Mesendoderm (in vitro differentiated cells): ENCODE results near the gene TENM4.

Experiments
- DNase-seq: peaks from one replicate; pipeline ENCODE4 v3.0.0; 2013
- H2AK5ac ChIP-seq: 2 replicates; pipeline ENCODE4 v1.6.1; 2013; ENCODE audit warnings: low read length, inconsistent platforms
- H2BK120ac ChIP-seq: 2 replicates; pipeline ENCODE4 v1.6.1; 2013; ENCODE audit warnings: low read depth, mild to moderate bottlenecking, low read length, moderate library complexity, mixed read lengths
- H2BK15ac ChIP-seq: replicated peaks from 2 replicates; pipeline ENCODE4 v1.6.1; 2013; ENCODE audit warnings: low read depth, mild to moderate bottlenecking, moderate library complexity
- H2BK5ac ChIP-seq: 2 replicates; pipeline ENCODE4 v1.6.1; 2013; ENCODE audit warnings: low read length, inconsistent platforms
- H3K18ac ChIP-seq: 2 replicates; pipeline ENCODE4 v1.6.1; 2013; ENCODE audit warnings: mild to moderate bottlenecking, low read length, mixed read lengths
- H3K23ac ChIP-seq: one replicate; pipeline ENCODE4 v1.6.1; 2013; ENCODE audit warnings: low read length
- H3K27ac ChIP-seq: 2 replicates; pipeline ENCODE4 v1.5.1; 2013; ENCODE audit warnings: low read depth, mild to moderate bottlenecking, inconsistent platforms, low read length, moderate library complexity
- H3K27me3 ChIP-seq: 2 replicates; pipeline ENCODE4 v1.6.1; 2013; ENCODE audit warnings: low read length, control low read depth, mild to moderate bottlenecking, inconsistent platforms; ENCODE audit not compliant: insufficient read depth, poor library complexity
- H3K36me3 ChIP-seq: 2 replicates; pipeline ENCODE4 v1.6.1; 2013; ENCODE audit warnings: low read length, inconsistent platforms; ENCODE audit not compliant: control insufficient read depth, insufficient read depth
- H3K4ac ChIP-seq: one replicate; pipeline ENCODE4 v1.6.1; 2013; ENCODE audit warnings: low read depth, mild to moderate bottlenecking, low read length, moderate library complexity
- H3K4me1 ChIP-seq: 2 replicates; pipeline ENCODE4 v1.6.1; 2013; ENCODE audit warnings: low read depth, low read length, inconsistent platforms; ENCODE audit not compliant: control insufficient read depth
- H3K4me2 ChIP-seq: 2 replicates; pipeline ENCODE4 v1.6.1; 2013; ENCODE audit warnings: low read length
- H3K4me3 ChIP-seq: 2 replicates; pipeline ENCODE4 v1.5.1; 2013; ENCODE audit warnings: mild to moderate bottlenecking, low read length
- H3K56ac ChIP-seq: one replicate; pipeline ENCODE4 v1.6.1; 2013; ENCODE audit warnings: low read length
- H3K79me1 ChIP-seq: 2 replicates; pipeline ENCODE4 v1.6.1; 2013; ENCODE audit warnings: low read length, inconsistent platforms
- H3K79me2 ChIP-seq: 2 replicates; pipeline ENCODE4 v1.6.1; 2013; ENCODE audit warnings: mild to moderate bottlenecking, low read length; ENCODE audit not compliant: control insufficient read depth, insufficient read depth
- H3K9ac ChIP-seq: 2 replicates; pipeline ENCODE4 v1.6.1; 2013; ENCODE audit warnings: low read length, inconsistent platforms
- H4K5ac ChIP-seq: one replicate; pipeline ENCODE4 v1.6.1; 2013; ENCODE audit warnings: low read length
- H4K8ac ChIP-seq: one replicate; pipeline ENCODE4 v1.6.1; 2013; ENCODE audit warnings: low read depth, mild to moderate bottlenecking, control low read depth, low read length, moderate library complexity
- WGBS: extraction: QIAGEN DNeasy Blood & Tissue Kit; methylation state at CpG from one replicate; pipeline ENCODE4 v1.1.7; 2013; ENCODE audit warnings: low lambda C conversion rate, missing lambda C conversion rate; ENCODE audit not compliant: insufficient coverage; ENCODE audit errors: extremely low coverage; 5-methylcytosine and 5-hydroxymethylcytosine counted together

TENM4 gene

DNA sequence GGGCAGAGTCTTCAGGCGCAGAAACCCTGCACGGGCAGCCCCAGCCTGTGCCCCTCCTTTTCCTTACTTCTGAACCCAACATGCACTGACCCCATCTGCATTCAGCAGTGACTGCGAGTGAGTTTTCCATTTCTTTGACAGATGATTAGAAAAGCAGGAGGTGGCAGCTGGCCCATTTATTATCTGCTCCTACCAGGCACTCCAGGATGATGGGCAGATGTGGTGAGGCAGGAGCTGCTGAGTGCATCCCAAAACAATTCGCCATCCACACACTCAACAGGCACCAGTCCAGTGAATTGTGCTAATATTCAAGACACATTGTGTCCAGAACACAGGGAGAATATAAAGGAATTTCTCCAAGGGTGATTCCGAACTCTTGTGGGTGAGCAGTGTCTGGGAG lies 208.5 kb downstream of the TENM4 start:
- no peak overlapping the region for H3K9ac ChIP-seq
- no peak overlapping the region for H3K56ac ChIP-seq
- no peak overlapping the region for H3K4me2 ChIP-seq
- peaks cover 1% of the 10 kb centered on the region for H3K79me1 ChIP-seq
- no CpG with 5 or more reads among the region's 5 CpGs for WGBS
- H4K5ac ChIP-seq, result no peak overlapping the region
- no peaks in the 10 kb centered on the region for H3K79me2 ChIP-seq
- no peaks in the 10 kb centered on the region for H3K36me3 ChIP-seq
- no peak overlapping the region for H3K4ac ChIP-seq
- no peak overlapping the region for H3K27ac ChIP-seq
- no peak overlapping the region for H2AK5ac ChIP-seq
- H3K4me3 ChIP-seq, result no peak overlapping the region
- H2BK15ac ChIP-seq, result no peak overlapping the region
- no peak overlapping the region for H2BK120ac ChIP-seq
- H3K4me1 ChIP-seq, result peaks cover 12% of the 10 kb centered on the region
- no peaks in the 10 kb centered on the region for H3K27me3 ChIP-seq
- DNase-seq, result no peak
- no peak overlapping the region for H2BK5ac ChIP-seq
- H3K18ac ChIP-seq, result no peak overlapping the region
- H4K8ac ChIP-seq, result no peak overlapping the region
- no peak overlapping the region for H3K23ac ChIP-seq

GRCh38 chr11:79229047-79229446 lies 211.8 kb downstream of the TENM4 start:
- H3K79me2 ChIP-seq, result no peaks in the 10 kb centered on the region
- no peak overlapping the region for H3K18ac ChIP-seq
- H2BK5ac ChIP-seq, result no peak overlapping the region
- DNase-seq, result no peak
- peaks cover 1% of the 10 kb centered on the region for H3K79me1 ChIP-seq
- no peak overlapping the region for H3K4me2 ChIP-seq
- H4K5ac ChIP-seq, result no peak overlapping the region
- H3K36me3 ChIP-seq, result no peaks in the 10 kb centered on the region
- H3K56ac ChIP-seq, result no peak overlapping the region
- H3K4me1 ChIP-seq, result peaks cover 15% of the 10 kb centered on the region
- no peak overlapping the region for H3K23ac ChIP-seq
- H2BK15ac ChIP-seq, result no peak overlapping the region
- H4K8ac ChIP-seq, result no peak overlapping the region
- H2AK5ac ChIP-seq, result no peak overlapping the region
- no peak overlapping the region for H3K4me3 ChIP-seq
- H3K9ac ChIP-seq, result no peak overlapping the region
- no peaks in the 10 kb centered on the region for H3K27me3 ChIP-seq
- no CpG with 5 or more reads among the region's 1 CpG for WGBS
- H3K4ac ChIP-seq, result no peak overlapping the region
- no peak overlapping the region for H2BK120ac ChIP-seq
- no peak overlapping the region for H3K27ac ChIP-seq

DNA sequence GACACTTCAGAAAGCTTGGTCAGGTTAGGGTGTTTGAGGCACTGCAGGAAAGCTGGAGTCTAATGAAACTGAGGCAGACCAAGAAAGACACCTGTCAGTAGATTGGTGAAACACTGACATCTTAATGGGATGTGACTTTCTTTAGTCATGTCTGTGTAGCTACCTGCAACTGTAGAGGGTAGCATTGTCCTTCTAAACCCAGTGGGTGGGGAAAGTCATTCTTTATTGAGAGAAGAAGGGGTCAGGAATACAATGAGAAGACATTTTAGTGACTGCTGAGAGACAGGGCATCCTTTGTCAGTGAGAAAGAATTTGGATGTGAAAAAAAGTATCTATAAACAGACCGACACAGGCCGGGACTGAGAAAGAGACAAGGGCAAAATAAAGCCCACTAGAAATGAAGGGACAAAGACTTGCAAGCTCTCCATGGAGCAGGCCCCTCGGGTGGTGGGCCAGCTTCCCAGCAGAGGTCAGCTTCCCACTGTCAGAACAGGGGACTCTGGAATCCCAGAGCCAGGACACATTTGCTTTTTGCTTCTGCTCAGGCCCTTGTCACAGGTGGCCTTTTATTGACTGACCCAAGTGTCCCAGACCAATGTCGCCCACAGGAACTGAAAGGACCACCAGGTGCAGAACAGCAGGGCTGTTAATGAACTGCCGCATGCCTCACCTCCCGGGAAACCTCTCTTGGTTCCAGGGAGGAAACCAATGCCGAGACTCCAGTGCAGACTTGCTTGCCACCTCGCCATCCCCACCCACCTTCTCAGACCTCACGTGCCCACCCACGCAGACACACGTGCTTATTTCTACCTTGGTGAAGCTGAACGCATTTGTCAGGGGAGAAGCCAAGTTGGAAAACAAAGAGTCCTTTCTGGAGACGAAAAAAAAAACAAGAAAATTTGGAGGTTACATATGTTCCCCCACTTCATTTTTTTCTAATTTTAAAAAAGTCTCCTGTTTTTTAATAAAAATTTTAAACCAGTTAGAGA lies 212.8 kb downstream of the TENM4 start:
- H3K4ac ChIP-seq, result no peak overlapping the region
- H3K18ac ChIP-seq, result no peak overlapping the region
- no peak overlapping the region for H4K5ac ChIP-seq
- H3K9ac ChIP-seq, result peak overlapping the region; percentile 11
- H3K4me2 ChIP-seq, result no peak overlapping the region
- H3K79me1 ChIP-seq, result peaks cover 1% of the 10 kb centered on the region
- WGBS, result no CpG with 5 or more reads among the region's 13 CpGs
- H3K56ac ChIP-seq, result peak overlapping the region; percentile 58
- peaks cover 15% of the 10 kb centered on the region for H3K4me1 ChIP-seq
- H2BK5ac ChIP-seq, result no peak overlapping the region
- H3K27ac ChIP-seq, result peak overlapping the region; percentile 0
- H4K8ac ChIP-seq, result no peak overlapping the region
- H2AK5ac ChIP-seq, result peak overlapping the region; percentile 67
- no peaks in the 10 kb centered on the region for H3K79me2 ChIP-seq
- no peaks in the 10 kb centered on the region for H3K27me3 ChIP-seq
- H3K4me3 ChIP-seq, result no peak overlapping the region
- H3K36me3 ChIP-seq, result no peaks in the 10 kb centered on the region
- H2BK120ac ChIP-seq, result no peak overlapping the region
- no peak overlapping the region for H3K23ac ChIP-seq
- no peak overlapping the region for H2BK15ac ChIP-seq
- peak; percentile 82 for DNase-seq

GRCh38 chr11:79227308-79227707 lies 213.5 kb downstream of the TENM4 start:
- H4K5ac ChIP-seq, result no peak overlapping the region
- DNase-seq, result peak; percentile 21
- no CpG with 5 or more reads among the region's 5 CpGs for WGBS
- no peak overlapping the region for H3K56ac ChIP-seq
- no peak overlapping the region for H3K18ac ChIP-seq
- H4K8ac ChIP-seq, result no peak overlapping the region
- H3K36me3 ChIP-seq, result no peaks in the 10 kb centered on the region
- no peak overlapping the region for H2BK15ac ChIP-seq
- H3K27me3 ChIP-seq, result no peaks in the 10 kb centered on the region
- H3K27ac ChIP-seq, result no peak overlapping the region
- peaks cover 15% of the 10 kb centered on the region for H3K4me1 ChIP-seq
- no peak overlapping the region for H3K4me2 ChIP-seq
- H3K79me2 ChIP-seq, result no peaks in the 10 kb centered on the region
- H3K4me3 ChIP-seq, result no peak overlapping the region
- no peak overlapping the region for H3K23ac ChIP-seq
- no peak overlapping the region for H3K9ac ChIP-seq
- H2BK5ac ChIP-seq, result no peak overlapping the region
- no peak overlapping the region for H2AK5ac ChIP-seq
- no peak overlapping the region for H3K4ac ChIP-seq
- no peak overlapping the region for H2BK120ac ChIP-seq
- H3K79me1 ChIP-seq, result peaks cover 1% of the 10 kb centered on the region

GRCh38 chr11:79226126-79226525 lies 214.7 kb downstream of the TENM4 start:
- Histone ChIP-seq H3K4me1 (peaks cover 15% of the 10 kb centered on the region), H3K4ac (no peak overlapping the region), H3K9ac (no peak overlapping the region), H3K56ac (no peak overlapping the region), H3K79me2 (no peaks in the 10 kb centered on the region), H3K27me3 (no peaks in the 10 kb centered on the region), H3K27ac (no peak overlapping the region), H2BK15ac (no peak overlapping the region), H3K79me1 (no peaks in the 10 kb centered on the region), H2BK5ac (no peak overlapping the region), H2BK120ac (no peak overlapping the region), H3K4me2 (no peak overlapping the region), H3K18ac (no peak overlapping the region), H3K36me3 (no peaks in the 10 kb centered on the region), H4K8ac (no peak overlapping the region), H3K23ac (no peak overlapping the region), H3K4me3 (no peak overlapping the region), H2AK5ac (no peak overlapping the region), H4K5ac (no peak overlapping the region)
- DNase-seq, result no peak
- whole genome bisulfite sequencing, result no CpG with 5 or more reads among the region's 4 CpGs
